ENCODE measurements around the gene IL12A.

The IL12A gene

GRCh38 chr3:159989973-159990846, 1.6 kb downstream of the IL12A start:
- no peak for DNase-seq (ENCODE audit: low spot score)

GRCh38 chr3:159991591-159991990, 3.0 kb downstream of the IL12A start:
- no peak for DNase-seq (ENCODE audit: low spot score)

- no peak for DNase-seq (ENCODE audit: low spot score)
These were observed 4.0 kb downstream of the IL12A start for GRCh38 chr3:159992589-159992988.

GRCh38 chr3:159994182-159994581, 5.5 kb downstream of the IL12A start:
- no peak for DNase-seq (ENCODE audit: low spot score)

GRCh38 chr3:159995091-159995490, 6.5 kb downstream of the IL12A start:
- no peak for DNase-seq (ENCODE audit: low spot score)

- no peak for DNase-seq (ENCODE audit: low spot score)
These were observed 7.4 kb downstream of the IL12A start for GRCh38 chr3:159996018-159996417.

- no peak for DNase-seq (ENCODE audit: low spot score)
These were observed 8.3 kb downstream of the IL12A start for GRCh38 chr3:159996959-159997358.

GRCh38 chr3:160001148-160001760, 12.6 kb downstream of the IL12A start:
- no peak for DNase-seq (ENCODE audit: low spot score)

GRCh38 chr3:160001850-160002623, 13.4 kb downstream of the IL12A start:
- no peak for DNase-seq (ENCODE audit: low spot score)

GRCh38 chr3:160003520-160004128, 15.0 kb downstream of the IL12A start:
- DNase-seq (ENCODE audit: low spot score), result peak; percentile 73

- no peak for DNase-seq (ENCODE audit: low spot score)
These were observed 16.4 kb downstream of the IL12A start for GRCh38 chr3:160005004-160005403.

GRCh38 chr3:160006282-160007163, 17.9 kb downstream of the IL12A start:
- DNase-seq (ENCODE audit: low spot score), result peak; percentile 55

GRCh38 chr3:160008961-160009360, 20.3 kb downstream of the IL12A start:
- no peak for DNase-seq (ENCODE audit: low spot score)

- no peak for DNase-seq (ENCODE audit: low spot score)
These were observed 20.9 kb downstream of the IL12A start for GRCh38 chr3:160009525-160009924.

- DNase-seq (ENCODE audit: low spot score), result no peak
These were observed 21.9 kb downstream of the IL12A start for GRCh38 chr3:160010578-160010977.

- DNase-seq (ENCODE audit: low spot score), result no peak
These were observed 23.5 kb downstream of the IL12A start for GRCh38 chr3:160012108-160012507.

- no peak for DNase-seq (ENCODE audit: low spot score)
These were observed 28.3 kb downstream of the IL12A start for GRCh38 chr3:160016972-160017371.

- no peak for DNase-seq (ENCODE audit: low spot score)
These were observed 30.3 kb downstream of the IL12A start for GRCh38 chr3:160018959-160019358.

GRCh38 chr3:160020057-160020711, 31.5 kb downstream of the IL12A start:
- DNase-seq (ENCODE audit: low spot score), result no peak

GRCh38 chr3:160022068-160022467, 33.4 kb downstream of the IL12A start:
- no peak for DNase-seq (ENCODE audit: low spot score)

GRCh38 chr3:160023476-160023875, 34.8 kb downstream of the IL12A start:
- DNase-seq (ENCODE audit: low spot score), result no peak
